Posterior vena cava (tissue), 2 donors: ENCODE data around the gene LIMK1. TPM values are rescaled to one million over a fixed set of nuclear protein-coding genes. Genes with fewer than 3 reads are reported as not detected.
"Not testable (repeated sequence)": the region's sequence is repeated elsewhere in the genome, so short reads cannot be mapped to it uniquely, and the experiment has no call there.

Experiments used
- DNase-seq: peaks from one replicate; pipeline ENCODE4 v3.0.0-alpha.2; 2020; ENCODE audit warnings: low spot score
- intact Hi-C, 2 donors: fragments of 100-400 bp; cut with DNase I; formaldehyde crosslinking; loops; one replicate each; pipeline versions ENCODE4 v1.14.1 to v1.14.2; 2022 to 2023
- total RNA-seq, 2 donors: library from RNA; stranded (reverse); fragmentation: NEBNext Ultra II Directional; extraction: Animal tissue kit (Norgen Biotek cat#: 25700); gene quantifications; one replicate each; pipeline ENCODE4 v1.2.1, GENCODE V29; 2021
- donor health status: DM: yes; HTN: yes; CAD: no.
- donor health status: DM: yes; HTN: yes; CAD: no.

LIMK1 gene
- total RNA-seq, 2 donors from 2014 or later = 19.4 to 22.3 TPM

DNA sequence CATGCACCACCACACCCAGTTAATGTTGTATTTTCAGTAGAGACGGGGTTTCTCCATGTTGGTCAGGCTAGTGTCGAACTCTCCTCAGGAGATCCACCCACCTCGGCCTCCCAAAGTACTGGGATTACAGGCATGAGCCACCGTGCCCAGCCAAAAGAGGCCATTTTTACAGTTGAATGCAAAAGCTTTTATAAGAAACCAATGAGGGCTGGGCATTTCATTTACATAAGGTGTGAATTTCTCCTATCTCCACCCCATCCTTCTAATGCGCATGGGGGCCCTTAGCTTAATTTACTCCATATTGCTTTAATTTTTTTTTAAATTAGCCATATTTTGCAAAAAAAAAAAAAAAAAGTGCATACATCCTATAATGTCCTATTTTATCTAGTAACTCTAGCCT, 65.5 kb downstream of the LIMK1 start:
- intact Hi-C loops = no loop called here
- no peak for DNase-seq

DNA sequence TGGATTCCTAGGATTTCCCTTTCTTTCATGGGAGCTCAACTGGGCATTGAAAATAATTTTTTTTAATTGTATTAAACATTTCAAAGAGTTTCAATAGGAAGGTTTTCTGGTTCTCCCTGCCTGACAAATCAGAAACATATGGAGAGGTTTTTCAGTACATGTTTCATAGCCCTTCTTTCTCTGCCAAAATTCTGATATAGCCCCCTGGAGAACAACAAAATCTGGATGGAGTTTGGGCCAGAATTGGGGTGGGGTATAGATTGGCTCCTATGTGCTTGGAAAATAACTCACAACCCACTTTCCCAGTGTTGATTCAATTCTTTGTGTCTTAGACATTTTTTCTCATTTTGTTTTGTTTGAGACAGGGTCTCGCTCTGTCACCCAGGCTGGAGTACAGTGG, 66.0 kb downstream of the LIMK1 start:
- intact Hi-C loops = no loop called here
- no peak for DNase-seq

DNA sequence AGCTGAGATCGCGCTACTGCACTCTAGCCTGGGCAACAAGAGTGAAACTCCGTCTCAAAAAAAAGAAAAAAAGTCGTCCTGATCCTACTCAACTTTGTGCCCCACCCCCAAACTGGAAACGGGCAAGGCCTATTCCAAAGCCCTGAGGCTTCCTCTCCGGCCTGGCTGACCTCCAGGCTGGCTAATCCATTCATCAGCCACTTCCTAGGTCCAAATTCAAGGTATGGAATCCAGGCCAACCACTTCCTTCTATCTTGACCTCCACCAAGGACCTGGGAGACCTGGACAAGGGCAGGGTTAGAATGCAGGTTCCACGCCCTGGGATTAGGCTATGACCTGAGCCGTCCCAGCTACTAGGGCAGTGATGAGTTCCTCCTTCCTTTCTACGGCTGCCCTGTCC, 70.1 kb downstream of the LIMK1 start:
- intact Hi-C loops = no loop called here
- DNase-seq = no peak

DNA sequence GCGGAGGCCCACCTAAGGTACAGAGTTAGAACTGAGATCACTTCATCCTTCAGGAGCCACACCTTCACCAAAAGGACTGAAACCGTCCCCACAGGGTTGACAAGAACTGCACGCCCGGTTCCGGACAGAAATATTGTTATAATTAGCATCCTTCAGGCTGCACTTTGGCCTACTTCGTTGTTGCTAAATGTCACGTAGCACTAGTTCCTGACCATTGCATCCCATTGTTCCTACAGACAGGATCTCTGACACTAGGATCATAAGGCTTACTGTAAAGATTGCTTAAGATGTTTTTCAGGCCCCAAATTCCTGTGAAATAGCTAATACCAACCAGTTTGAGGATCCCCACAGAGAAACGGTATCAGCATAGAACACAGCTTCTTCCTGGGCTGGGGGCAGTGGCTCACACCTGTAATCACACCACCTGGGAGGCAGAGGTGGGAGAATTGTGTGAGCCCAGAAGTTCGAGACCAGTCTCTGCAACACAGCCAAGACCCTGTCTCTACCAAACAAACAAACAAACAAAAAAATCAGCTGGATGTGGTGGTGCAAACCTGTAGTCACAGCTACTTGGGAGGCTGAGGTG, 72.3 kb downstream of the LIMK1 start:
- DNase-seq = no peak
- intact Hi-C loops = no loop called here

DNA sequence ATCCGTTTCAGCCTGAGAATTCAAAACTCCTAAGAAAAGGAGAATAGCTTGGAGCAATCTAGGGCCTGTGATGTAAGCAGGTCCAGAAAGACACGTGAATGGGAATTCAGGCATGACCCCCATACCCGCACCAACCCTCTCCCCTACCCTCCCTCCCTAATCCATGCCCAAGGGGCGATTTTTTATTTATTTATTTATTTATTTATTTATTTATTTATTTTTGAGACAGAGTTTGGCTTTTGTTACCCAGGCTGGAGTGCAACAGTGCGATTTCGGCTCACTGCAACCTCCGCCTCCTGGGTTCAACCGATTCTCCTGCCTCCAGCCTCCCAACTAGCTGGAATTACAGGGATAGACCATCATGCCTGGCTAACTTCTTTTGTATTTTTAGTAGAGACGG, 74.0 kb downstream of the LIMK1 start:
- intact Hi-C loops = no loop called here
- DNase-seq = no peak

DNA sequence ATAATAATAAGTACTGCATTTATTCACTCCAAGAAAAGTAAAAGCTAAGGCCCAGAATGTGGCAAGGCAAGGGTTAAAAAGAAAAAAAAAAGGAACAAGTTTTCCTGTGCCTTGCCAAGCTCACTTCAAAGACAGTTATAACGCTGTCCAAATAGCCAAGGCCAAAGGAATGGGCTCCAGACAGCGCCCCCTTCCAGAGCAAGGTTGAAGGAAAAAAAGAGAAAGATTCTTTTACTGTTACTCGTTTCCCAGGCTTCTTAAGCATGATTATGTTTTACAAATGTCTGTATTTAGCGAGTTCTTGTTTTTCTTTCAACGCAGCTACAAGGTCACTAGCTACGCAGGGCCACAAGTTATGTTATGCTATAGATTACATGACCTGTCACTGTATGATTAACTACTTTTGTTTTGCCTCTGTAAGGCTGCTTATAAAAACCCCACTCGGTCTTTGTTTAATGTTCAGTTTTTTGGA, 81.4 kb downstream of the LIMK1 start:
- intact Hi-C loops = no loop called here
- DNase-seq = no peak

DNA sequence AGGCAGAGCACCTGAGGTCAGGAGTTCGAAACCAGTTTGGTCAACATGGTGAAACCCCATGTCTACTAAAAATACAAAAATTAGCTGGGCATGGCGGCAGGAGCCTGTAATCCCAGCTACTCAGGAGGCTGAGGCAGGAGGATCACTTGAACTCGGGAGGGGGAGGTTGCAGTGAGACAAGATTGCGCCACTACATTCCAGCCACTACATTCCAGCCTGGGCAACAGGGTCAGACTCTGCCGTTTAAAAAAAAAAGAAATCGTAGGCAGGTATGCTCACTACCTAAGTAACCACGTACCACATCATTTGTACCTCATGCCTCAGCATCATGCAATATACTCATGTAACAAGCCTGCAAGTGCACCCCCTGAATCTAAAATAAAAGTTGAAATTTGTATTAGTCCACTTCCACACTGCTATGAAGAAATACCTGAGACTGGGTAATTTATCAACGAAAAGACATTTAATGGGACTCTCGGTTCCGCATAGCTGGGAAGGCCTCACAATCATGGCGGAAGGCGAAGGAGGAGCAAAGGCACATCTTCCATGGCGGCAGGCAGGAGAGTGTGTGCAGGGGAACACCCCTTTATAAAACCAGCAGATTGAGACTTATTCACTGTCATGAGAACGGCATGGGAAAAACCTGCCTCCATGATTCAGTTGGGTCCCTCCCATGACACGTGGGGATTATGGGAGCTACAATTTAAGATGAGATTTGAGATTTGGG, 82.4 kb downstream of the LIMK1 start:
- intact Hi-C loops = no loop called here
- no peak for DNase-seq

DNA sequence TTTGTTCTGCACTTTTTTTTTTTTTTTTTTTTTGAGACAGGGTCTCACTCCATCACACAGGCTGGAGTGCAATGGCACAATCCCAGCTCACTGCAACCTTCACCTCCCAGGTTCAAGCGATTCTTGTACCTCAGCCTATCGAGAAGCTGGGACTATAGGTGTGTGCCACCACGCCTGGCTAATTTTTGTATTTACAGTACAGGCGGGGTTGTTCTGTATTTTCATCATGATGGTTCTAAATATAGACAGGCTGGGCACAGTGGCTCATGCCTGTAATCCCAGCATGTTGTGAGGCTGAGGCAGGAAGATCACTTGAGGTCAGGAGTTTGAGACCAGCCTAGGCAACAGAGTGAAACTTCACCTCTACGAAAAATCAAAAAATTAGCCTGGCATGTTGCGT, 83.7 kb downstream of the LIMK1 start:
- intact Hi-C loops, DNase-seq: not testable (repeated sequence)

Other genes with a start within 250 kb of the LIMK1 start
- gene METTL27, start 241.3 kb upstream of the LIMK1 start, total RNA-seq = 1 to 10 TPM in 1 of 2 donors, under 1 TPM in 1; 0.90 to 5.1 TPM
- not detected for gene TMEM270, start 222.6 kb upstream of the LIMK1 start, total RNA-seq
- 100 to 1,000 TPM; 354 to 999 TPM for gene ELN, start 55.6 kb upstream of the LIMK1 start, total RNA-seq
- gene EIF4H, start 90.6 kb downstream of the LIMK1 start, total RNA-seq = 100 to 1,000 TPM; 207 to 213 TPM
- 1 to 10 TPM; 8.2 to 8.3 TPM for gene LAT2, start 126.2 kb downstream of the LIMK1 start, total RNA-seq
- gene RFC2, start 170.6 kb downstream of the LIMK1 start, total RNA-seq = 10 to 100 TPM; 12.5 to 12.8 TPM
- gene CLIP2, start 205.6 kb downstream of the LIMK1 start, total RNA-seq = 10 to 100 TPM; 16.1 to 26.6 TPM